Measurements from ENCODE around the gene SOHLH1.

DNA sequence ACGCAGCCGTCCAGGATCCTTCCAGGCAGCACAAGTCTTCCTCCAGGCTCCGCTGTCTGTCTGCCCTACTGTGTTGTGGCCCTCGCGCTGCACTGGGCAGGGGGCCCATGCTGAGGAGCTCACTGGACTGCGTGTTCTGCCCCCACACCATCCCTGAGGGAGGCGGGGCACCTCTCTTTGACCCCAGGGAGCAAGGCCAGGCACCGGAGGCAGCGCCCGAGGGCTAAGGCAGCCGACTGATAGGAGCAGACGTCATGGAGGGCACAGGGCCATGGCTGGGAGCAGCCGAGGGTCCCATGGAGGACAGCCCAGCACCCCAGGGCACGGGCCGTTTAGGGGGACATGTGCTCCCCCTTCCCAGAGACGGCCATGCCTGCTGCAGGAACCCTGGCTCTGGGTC lies 49.4 kb upstream of the SOHLH1 start:
- no peak for TF ChIP-seq POLR2A (IDR thresholded peaks at IDR 0.05)
- TF ChIP-seq, protein P1, sequence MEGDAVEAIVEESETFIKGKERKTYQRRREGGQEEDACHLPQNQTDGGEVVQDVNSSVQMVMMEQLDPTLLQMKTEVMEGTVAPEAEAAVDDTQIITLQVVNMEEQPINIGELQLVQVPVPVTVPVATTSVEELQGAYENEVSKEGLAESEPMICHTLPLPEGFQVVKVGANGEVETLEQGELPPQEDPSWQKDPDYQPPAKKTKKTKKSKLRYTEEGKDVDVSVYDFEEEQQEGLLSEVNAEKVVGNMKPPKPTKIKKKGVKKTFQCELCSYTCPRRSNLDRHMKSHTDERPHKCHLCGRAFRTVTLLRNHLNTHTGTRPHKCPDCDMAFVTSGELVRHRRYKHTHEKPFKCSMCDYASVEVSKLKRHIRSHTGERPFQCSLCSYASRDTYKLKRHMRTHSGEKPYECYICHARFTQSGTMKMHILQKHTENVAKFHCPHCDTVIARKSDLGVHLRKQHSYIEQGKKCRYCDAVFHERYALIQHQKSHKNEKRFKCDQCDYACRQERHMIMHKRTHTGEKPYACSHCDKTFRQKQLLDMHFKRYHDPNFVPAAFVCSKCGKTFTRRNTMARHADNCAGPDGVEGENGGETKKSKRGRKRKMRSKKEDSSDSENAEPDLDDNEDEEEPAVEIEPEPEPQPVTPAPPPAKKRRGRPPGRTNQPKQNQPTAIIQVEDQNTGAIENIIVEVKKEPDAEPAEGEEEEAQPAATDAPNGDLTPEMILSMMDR (IDR thresholded peaks at IDR 0.05): no peak
- no peak for TF ChIP-seq EP300 (IDR thresholded peaks at IDR 0.05)
- TF ChIP-seq POLR2AphosphoS5 (IDR thresholded peaks at IDR 0.05): no peak

Measured in upper lobe of left lung (tissue), 4 donors.